ENCODE data around the gene AFMID. TPM values are rescaled to one million over a fixed set of nuclear protein-coding genes. Genes with fewer than 3 reads are reported as not detected.

Gene AFMID
- total and polyA plus RNA-seq, 4 donors: 18.1 to 45.4 (median 29.3) TPM

DNA sequence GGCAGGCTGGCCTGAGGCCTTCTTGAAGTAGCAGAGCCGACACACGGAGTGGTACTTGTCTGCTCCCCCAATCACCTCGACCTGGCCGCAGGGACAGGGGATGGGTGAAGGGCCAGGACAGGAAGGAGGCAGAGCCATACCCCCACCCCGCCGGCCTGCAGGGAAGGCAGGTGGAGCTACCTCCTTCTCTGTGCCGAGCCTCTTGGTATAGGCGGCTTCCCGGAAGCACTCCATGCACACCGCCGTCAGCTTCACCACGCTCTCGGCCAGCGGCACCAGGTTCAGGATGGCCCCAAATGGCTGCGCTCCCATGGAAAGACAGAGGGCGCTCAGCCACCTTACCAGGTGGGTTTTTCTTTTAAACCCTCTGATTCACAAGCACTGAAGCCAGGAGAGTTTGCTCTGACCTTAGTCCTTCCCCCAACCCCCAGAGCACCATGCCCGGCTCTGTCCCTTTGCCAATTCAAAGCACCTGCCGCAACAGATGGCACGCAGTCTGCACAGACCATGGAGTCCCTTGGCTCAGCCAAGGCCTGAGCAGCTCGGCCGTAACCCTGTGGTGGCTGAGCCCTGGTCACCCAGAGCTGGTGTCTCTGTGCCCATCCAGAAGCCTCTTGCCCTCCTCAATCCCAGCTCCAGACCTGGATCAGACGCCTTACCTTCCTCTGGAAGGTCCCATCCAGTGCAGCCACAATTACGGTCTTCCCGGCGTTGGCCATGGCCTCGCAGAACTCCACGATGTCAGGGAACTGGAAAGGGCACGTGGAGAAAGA is 12.1 kb upstream of the AFMID start:
- H3K4me1 ChIP-seq (ENCODE audit: control insufficient read depth in 1 of 2, insufficient read depth in 2 of 2, low read length in 2 of 2): peaks cover 0 to 2% of the 10 kb centered on the region in 2 donors
- no peaks in the 10 kb centered on the region for H3K27me3 ChIP-seq (ENCODE audit: control insufficient read depth in 1 of 2, insufficient read depth in 2 of 2, low read length in 1 of 2)
- WGBS, 2 donors: 62 to 72% methylated on average over 28 of the region's 28 CpGs
- no peaks in the 10 kb centered on the region for H3K36me3 ChIP-seq (ENCODE audit: control insufficient read depth in 1 of 2, insufficient read depth in 2 of 2, low read length in 1 of 2)
- peak overlapping the region; percentile 52 to 65 for H3K27ac ChIP-seq (ENCODE audit: low read depth in 1 of 2, low read length in 2 of 2)
- no peak for ATAC-seq (ENCODE audit: low FRiP score)
- no peak overlapping the region for H3K4me3 ChIP-seq (ENCODE audit: low read length in 2 of 2)
- intact Hi-C loops (cut with DNase I): loop anchor here (1.0 to 5.0 kb wide), 2 partner anchors 63 to 76 kb away; no protein-coding TSS in a partner anchor
- DNase-seq: no peak
- no peaks in the 10 kb centered on the region for H3K9me3 ChIP-seq (ENCODE audit: control insufficient read depth, low read length)

DNA sequence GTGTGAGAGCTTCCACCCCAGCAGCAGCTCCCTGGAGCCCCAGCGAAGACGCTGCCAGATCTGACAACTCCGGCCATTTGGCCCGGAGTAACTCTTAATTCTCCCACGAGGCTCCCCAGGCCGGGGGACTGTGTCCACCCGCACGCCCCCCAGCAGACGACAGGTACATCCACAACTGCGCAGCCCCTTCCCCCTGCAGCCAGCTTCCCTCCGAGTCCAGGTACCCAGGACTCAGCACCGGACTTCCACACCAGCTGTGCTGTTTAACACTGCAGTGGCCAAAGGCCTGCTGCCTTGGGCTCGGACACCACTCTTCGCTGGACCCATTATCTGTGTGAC is 11.6 kb upstream of the AFMID start:
- ATAC-seq (ENCODE audit: low FRiP score) (no peak), DNase-seq (no peak)
- intact Hi-C loops (cut with DNase I): loop anchor here in 1 of 2 donors (5.0 kb wide), 1 partner anchor 63 kb away; no protein-coding TSS in a partner anchor
- H3K27ac ChIP-seq (ENCODE audit: low read depth in 1 of 2, low read length in 2 of 2): peak overlapping the region; percentile 52 to 65
- no peaks in the 10 kb centered on the region for H3K27me3 ChIP-seq (ENCODE audit: control insufficient read depth in 1 of 2, insufficient read depth in 2 of 2, low read length in 1 of 2)
- no peaks in the 10 kb centered on the region for H3K36me3 ChIP-seq (ENCODE audit: control insufficient read depth in 1 of 2, insufficient read depth in 2 of 2, low read length in 1 of 2)
- H3K9me3 ChIP-seq (ENCODE audit: control insufficient read depth, low read length): no peaks in the 10 kb centered on the region
- no peak overlapping the region for H3K4me3 ChIP-seq (ENCODE audit: low read length in 2 of 2)
- peaks cover under 1 to 2% of the 10 kb centered on the region in 2 donors for H3K4me1 ChIP-seq (ENCODE audit: control insufficient read depth in 1 of 2, insufficient read depth in 2 of 2, low read length in 2 of 2)
- WGBS, 2 donors: 65 to 72% methylated on average over 14 of the region's 14 CpGs

DNA sequence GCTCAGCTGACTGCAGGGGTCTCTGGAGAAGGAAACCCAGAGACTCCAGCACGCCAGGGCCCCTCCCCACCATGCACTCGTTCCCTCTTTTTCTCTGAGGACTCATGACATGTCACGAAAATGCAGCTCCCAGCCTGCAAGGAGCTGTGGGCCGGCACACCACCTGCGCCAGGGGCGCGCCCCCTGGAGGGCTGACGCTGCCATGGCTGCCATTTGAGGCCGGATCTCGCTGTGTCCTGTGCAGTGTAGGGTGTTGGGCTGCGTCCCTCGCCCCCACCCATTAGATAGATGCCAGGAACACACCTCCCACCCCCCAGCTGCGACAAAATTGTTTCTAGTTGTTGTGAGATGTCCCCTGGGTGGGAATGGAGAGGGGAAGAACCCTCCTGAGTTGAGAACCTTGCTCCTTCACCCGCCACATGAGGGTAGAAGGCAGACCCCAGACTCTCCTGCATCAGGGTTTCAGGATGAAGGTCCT is 10.6 kb upstream of the AFMID start:
- ATAC-seq (ENCODE audit: low FRiP score) (no peak), DNase-seq (peak; percentile 85 to 91)
- intact Hi-C loops (cut with DNase I): loop anchor here in 1 of 2 donors (5.0 kb wide), 1 partner anchor 64 kb away; no protein-coding TSS in a partner anchor
- peak overlapping the region in 1 of 2 donors; percentile 42 for H3K27ac ChIP-seq (ENCODE audit: low read depth in 1 of 2, low read length in 2 of 2)
- no peaks in the 10 kb centered on the region for H3K27me3 ChIP-seq (ENCODE audit: control insufficient read depth in 1 of 2, insufficient read depth in 2 of 2, low read length in 1 of 2)
- peaks cover 2 to 4% of the 10 kb centered on the region in 2 donors for H3K4me1 ChIP-seq (ENCODE audit: control insufficient read depth in 1 of 2, insufficient read depth in 2 of 2, low read length in 2 of 2)
- no peak overlapping the region for H3K4me3 ChIP-seq (ENCODE audit: low read length in 2 of 2)
- 40 to 43% methylated on average over 14 of the region's 14 CpGs for WGBS, 2 donors
- H3K36me3 ChIP-seq (ENCODE audit: control insufficient read depth in 1 of 2, insufficient read depth in 2 of 2, low read length in 1 of 2): no peaks in the 10 kb centered on the region
- no peaks in the 10 kb centered on the region for H3K9me3 ChIP-seq (ENCODE audit: control insufficient read depth, low read length)

DNA sequence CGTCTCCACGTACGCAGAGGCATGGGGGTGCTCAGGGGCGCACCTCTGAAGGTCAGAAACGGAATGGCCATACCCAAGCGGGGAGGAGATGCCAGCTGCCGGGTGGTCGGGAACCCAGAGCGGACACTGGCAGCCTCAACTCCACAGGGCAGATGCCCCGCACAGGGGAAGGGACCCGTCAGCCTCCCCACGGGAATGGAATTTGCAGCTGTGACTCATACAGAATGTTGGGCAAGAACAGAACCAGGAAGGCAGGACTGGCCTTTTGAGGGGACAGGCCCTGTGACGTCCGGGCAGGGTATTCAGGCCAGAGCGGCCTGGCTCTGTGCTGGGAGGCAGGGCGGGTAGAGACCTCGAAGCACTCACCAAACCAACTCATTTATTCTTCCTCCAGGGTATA is 7.8 kb upstream of the AFMID start:
- peak; percentile 60 for ATAC-seq (ENCODE audit: low FRiP score)
- DNase-seq: peak; percentile 83 to 85
- intact Hi-C loops (cut with DNase I): loop anchor here in 1 of 2 donors (5.0 kb wide), 1 partner anchor 67 kb away; no protein-coding TSS in a partner anchor

DNA sequence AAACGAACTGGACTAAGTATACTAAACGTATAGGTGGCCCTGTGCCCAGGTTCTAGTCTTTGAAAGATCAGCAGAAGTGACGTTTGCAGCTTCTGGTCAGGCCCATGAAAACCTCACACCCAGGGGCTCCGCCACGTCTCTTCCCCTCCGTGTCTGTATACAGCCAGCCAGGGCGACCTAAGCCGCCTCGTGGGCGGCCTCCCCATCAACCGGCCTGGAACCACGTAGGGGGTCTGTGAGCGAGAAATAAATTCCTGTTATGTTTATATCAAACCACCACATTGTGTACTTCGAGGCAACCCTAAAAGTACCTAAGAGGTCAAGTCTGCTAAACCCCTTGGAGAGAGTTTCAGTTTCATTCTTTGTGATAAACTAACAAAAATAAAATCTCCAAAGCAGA is 7.1 kb upstream of the AFMID start:
- intact Hi-C loops (cut with DNase I): no loop called here
- 13 to 18% methylated on average over 14 of the region's 14 CpGs for WGBS, 2 donors
- Histone ChIP-seq H3K27me3 (ENCODE audit: control insufficient read depth in 1 of 2, insufficient read depth in 2 of 2, low read length in 1 of 2) (no peaks in the 10 kb centered on the region), H3K4me1 (ENCODE audit: control insufficient read depth in 1 of 2, insufficient read depth in 2 of 2, low read length in 2 of 2) (peaks cover 2 to 5% of the 10 kb centered on the region in 2 donors), H3K9me3 (ENCODE audit: control insufficient read depth, low read length) (no peaks in the 10 kb centered on the region), H3K4me3 (ENCODE audit: low read length in 2 of 2) (no peak overlapping the region), H3K36me3 (ENCODE audit: control insufficient read depth in 1 of 2, insufficient read depth in 2 of 2, low read length in 1 of 2) (no peaks in the 10 kb centered on the region), H3K27ac (ENCODE audit: low read depth in 1 of 2, low read length in 2 of 2) (peak overlapping the region; percentile 31 to 94)
- DNase-seq (no peak), ATAC-seq (ENCODE audit: low FRiP score) (no peak)

More for the DNA sequence above, 7.8 kb upstream of the AFMID start:
- WGBS, 2 donors: 44 to 57% methylated on average over 17 of the region's 17 CpGs
- H3K27ac ChIP-seq (ENCODE audit: low read depth in 1 of 2, low read length in 2 of 2): peak overlapping the region; percentile 31 to 94
- no peaks in the 10 kb centered on the region for H3K27me3 ChIP-seq (ENCODE audit: control insufficient read depth in 1 of 2, insufficient read depth in 2 of 2, low read length in 1 of 2)
- peaks cover 2 to 4% of the 10 kb centered on the region in 2 donors for H3K4me1 ChIP-seq (ENCODE audit: control insufficient read depth in 1 of 2, insufficient read depth in 2 of 2, low read length in 2 of 2)
- H3K36me3 ChIP-seq (ENCODE audit: control insufficient read depth in 1 of 2, insufficient read depth in 2 of 2, low read length in 1 of 2): no peaks in the 10 kb centered on the region
- no peaks in the 10 kb centered on the region for H3K9me3 ChIP-seq (ENCODE audit: control insufficient read depth, low read length)
- H3K4me3 ChIP-seq (ENCODE audit: low read length in 2 of 2): no peak overlapping the region

DNA sequence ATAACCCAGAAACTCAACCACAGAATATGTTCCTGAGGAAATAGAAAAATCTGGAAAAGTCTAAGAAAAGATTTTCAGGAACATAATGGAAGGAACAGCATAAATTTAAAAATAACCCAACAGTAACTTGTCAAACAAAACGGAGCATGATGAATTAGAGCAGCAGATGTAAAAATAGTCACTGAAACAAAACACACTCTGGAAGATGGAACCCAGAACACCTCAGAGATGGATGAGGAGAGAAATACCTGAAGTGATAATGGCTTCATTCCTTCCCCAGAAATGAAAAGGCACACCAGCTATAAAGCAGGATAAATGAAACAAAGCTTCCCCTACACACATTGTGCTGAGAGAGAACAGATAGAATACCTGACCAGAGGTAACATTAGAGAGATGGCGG is 6.7 kb upstream of the AFMID start:
- intact Hi-C loops (cut with DNase I): no loop called here
- ATAC-seq (ENCODE audit: low FRiP score) (no peak), DNase-seq (no peak)
- no peaks in the 10 kb centered on the region for H3K36me3 ChIP-seq (ENCODE audit: control insufficient read depth in 1 of 2, insufficient read depth in 2 of 2, low read length in 1 of 2)
- H3K27me3 ChIP-seq (ENCODE audit: control insufficient read depth in 1 of 2, insufficient read depth in 2 of 2, low read length in 1 of 2): no peaks in the 10 kb centered on the region
- H3K9me3 ChIP-seq (ENCODE audit: control insufficient read depth, low read length): no peaks in the 10 kb centered on the region
- H3K4me3 ChIP-seq (ENCODE audit: low read length in 2 of 2): no peak overlapping the region
- H3K4me1 ChIP-seq (ENCODE audit: control insufficient read depth in 1 of 2, insufficient read depth in 2 of 2, low read length in 2 of 2): peaks cover 2 to 7% of the 10 kb centered on the region in 2 donors
- H3K27ac ChIP-seq (ENCODE audit: low read depth in 1 of 2, low read length in 2 of 2): peak overlapping the region in 1 of 2 donors; percentile 73
- 42 to 43% methylated on average over 2 of the region's 2 CpGs for WGBS, 2 donors

DNA sequence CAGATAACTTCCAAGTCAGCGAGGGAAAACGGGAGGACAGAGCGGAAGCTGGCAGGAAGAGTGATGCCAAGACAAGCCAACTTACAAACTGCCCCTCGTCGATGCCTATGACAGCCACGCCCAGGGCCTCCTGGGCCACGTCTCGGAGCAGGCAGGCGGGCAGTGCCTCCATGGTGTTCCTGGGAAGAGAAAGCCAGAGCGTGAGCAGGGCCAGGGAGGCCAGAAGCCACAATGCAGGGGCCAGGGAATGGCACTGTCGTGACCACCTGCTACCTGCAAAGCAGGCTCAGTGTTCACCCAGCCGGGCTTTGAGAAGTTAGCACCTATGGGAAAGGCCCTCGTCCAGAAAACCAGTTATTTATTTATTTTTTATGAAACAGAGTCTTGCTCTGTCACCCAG is 4.7 kb upstream of the AFMID start:
- H3K4me3 ChIP-seq (ENCODE audit: low read length in 2 of 2): no peak overlapping the region
- no peaks in the 10 kb centered on the region for H3K9me3 ChIP-seq (ENCODE audit: control insufficient read depth, low read length)
- no peak for DNase-seq
- H3K27ac ChIP-seq (ENCODE audit: low read depth in 1 of 2, low read length in 2 of 2): no peak overlapping the region
- peaks cover 2 to 7% of the 10 kb centered on the region in 2 donors for H3K4me1 ChIP-seq (ENCODE audit: control insufficient read depth in 1 of 2, insufficient read depth in 2 of 2, low read length in 2 of 2)
- no peaks in the 10 kb centered on the region for H3K36me3 ChIP-seq (ENCODE audit: control insufficient read depth in 1 of 2, insufficient read depth in 2 of 2, low read length in 1 of 2)
- intact Hi-C loops (cut with DNase I): no loop called here
- no peaks in the 10 kb centered on the region for H3K27me3 ChIP-seq (ENCODE audit: control insufficient read depth in 1 of 2, insufficient read depth in 2 of 2, low read length in 1 of 2)
- 95 to 96% methylated on average over 13 of the region's 13 CpGs for WGBS, 2 donors
- no peak for ATAC-seq (ENCODE audit: low FRiP score)

DNA sequence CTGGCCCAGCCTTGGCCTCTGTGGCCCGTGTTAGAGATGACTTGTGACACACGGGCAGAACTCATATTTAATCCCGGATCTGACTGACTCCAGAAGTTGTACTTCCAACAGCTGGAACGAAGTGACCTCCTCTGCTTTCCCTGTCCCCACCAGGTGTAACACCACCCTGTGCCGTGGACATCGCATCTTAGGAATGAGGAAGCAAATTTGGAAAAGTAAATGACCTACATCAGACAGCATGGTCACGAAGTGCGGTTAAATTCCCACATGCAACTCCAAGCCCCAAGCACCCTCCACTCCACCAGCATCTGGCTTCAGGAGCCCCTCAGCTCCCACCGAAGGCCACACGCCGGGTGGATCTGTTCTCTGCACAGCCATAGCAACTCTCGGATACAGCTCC is 3.2 kb upstream of the AFMID start:
- Histone ChIP-seq H3K27ac (ENCODE audit: low read depth in 1 of 2, low read length in 2 of 2) (peak overlapping the region in 1 of 2 donors; percentile 1), H3K4me3 (ENCODE audit: low read length in 2 of 2) (no peak overlapping the region), H3K36me3 (ENCODE audit: control insufficient read depth in 1 of 2, insufficient read depth in 2 of 2, low read length in 1 of 2) (no peaks in the 10 kb centered on the region), H3K9me3 (ENCODE audit: control insufficient read depth, low read length) (no peaks in the 10 kb centered on the region), H3K4me1 (ENCODE audit: control insufficient read depth in 1 of 2, insufficient read depth in 2 of 2, low read length in 2 of 2) (peaks cover 2 to 7% of the 10 kb centered on the region in 2 donors), H3K27me3 (ENCODE audit: control insufficient read depth in 1 of 2, insufficient read depth in 2 of 2, low read length in 1 of 2) (no peaks in the 10 kb centered on the region)
- no peak for DNase-seq
- WGBS, 2 donors: 62 to 66% methylated on average over 12 of the region's 12 CpGs
- no peak for ATAC-seq (ENCODE audit: low FRiP score)
- intact Hi-C loops (cut with DNase I): no loop called here

DNA sequence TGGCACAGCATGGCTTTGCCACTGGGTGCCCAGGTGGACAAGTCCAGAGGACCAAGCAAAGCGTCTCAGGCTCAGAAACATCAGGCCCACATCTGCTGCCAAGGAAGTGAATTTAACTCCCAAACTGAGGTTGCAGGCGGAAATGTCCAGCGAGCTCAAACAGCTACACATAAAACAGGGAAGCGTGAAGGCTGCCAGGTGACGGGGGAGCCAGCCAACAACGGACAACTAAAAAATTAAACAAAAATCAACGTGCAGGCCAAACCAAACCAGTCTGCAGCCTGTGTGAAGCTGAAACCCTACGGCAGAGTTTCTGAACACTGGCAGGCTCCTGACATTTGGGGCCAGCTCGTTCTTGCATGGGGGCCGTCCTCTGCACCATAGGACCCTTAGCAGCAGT is 2.8 kb upstream of the AFMID start:
- Histone ChIP-seq H3K9me3 (ENCODE audit: control insufficient read depth, low read length) (no peaks in the 10 kb centered on the region), H3K4me3 (ENCODE audit: low read length in 2 of 2) (no peak overlapping the region), H3K27me3 (ENCODE audit: control insufficient read depth in 1 of 2, insufficient read depth in 2 of 2, low read length in 1 of 2) (no peaks in the 10 kb centered on the region), H3K4me1 (ENCODE audit: control insufficient read depth in 1 of 2, insufficient read depth in 2 of 2, low read length in 2 of 2) (peaks cover 0 to 7% of the 10 kb centered on the region in 2 donors), H3K27ac (ENCODE audit: low read depth in 1 of 2, low read length in 2 of 2) (peak overlapping the region in 1 of 2 donors; percentile 1), H3K36me3 (ENCODE audit: control insufficient read depth in 1 of 2, insufficient read depth in 2 of 2, low read length in 1 of 2) (no peaks in the 10 kb centered on the region)
- intact Hi-C loops (cut with DNase I): no loop called here
- DNase-seq: peak; percentile 65 to 73
- 10 to 15% methylated on average over 10 of the region's 10 CpGs for WGBS, 2 donors
- no peak for ATAC-seq (ENCODE audit: low FRiP score)
